ENCODE measurements around the gene MEGF6. TPM values are rescaled to one million over a fixed set of nuclear protein-coding genes. Genes with fewer than 3 reads are reported as not detected.

The MEGF6 gene
- total RNA-seq, 1 donor, result 85.4 TPM

GRCh38 chr1:3520419-3521378 lies 90.6 kb downstream of the MEGF6 start:
- H3K4me3 ChIP-seq (ENCODE audit: insufficient read depth, low read length), result no peak overlapping the region
- H3K9me3 ChIP-seq (ENCODE audit: low read depth, low read length), result no peaks in the 10 kb centered on the region
- no peaks in the 10 kb centered on the region for H3K27me3 ChIP-seq (ENCODE audit: insufficient read depth, low read length)
- no peak for TF ChIP-seq CTCF (IDR thresholded peaks at IDR 0.05; ENCODE audit: extremely low read depth, low read depth, low read length)
- peaks cover 6% of the 10 kb centered on the region for H3K36me3 ChIP-seq (ENCODE audit: insufficient read depth, low read length)
- no peak overlapping the region for H3K27ac ChIP-seq (ENCODE audit: low read depth, low read length)
- no peak overlapping the region for H2AFZ ChIP-seq (ENCODE audit: low read length)
- no peak for DNase-seq (ENCODE audit: insufficient read length, low spot score, missing footprints)
- H3K4me2 ChIP-seq (ENCODE audit: insufficient read depth, low read length), result no peak overlapping the region
- peaks cover 12% of the 10 kb centered on the region for H3K4me1 ChIP-seq (ENCODE audit: insufficient read depth, low read length)
- peaks cover 14% of the 10 kb centered on the region for H4K20me1 ChIP-seq (ENCODE audit: insufficient read depth, low read length)
- no peaks in the 10 kb centered on the region for H3K79me2 ChIP-seq (ENCODE audit: insufficient read depth, low read length)

GRCh38 chr1:3519301-3519885 lies 91.9 kb downstream of the MEGF6 start:
- H3K4me1 ChIP-seq (ENCODE audit: insufficient read depth, low read length), result peaks cover 14% of the 10 kb centered on the region
- H3K27ac ChIP-seq (ENCODE audit: low read depth, low read length), result no peak overlapping the region
- H3K27me3 ChIP-seq (ENCODE audit: insufficient read depth, low read length), result no peaks in the 10 kb centered on the region
- peaks cover 6% of the 10 kb centered on the region for H3K36me3 ChIP-seq (ENCODE audit: insufficient read depth, low read length)
- TF ChIP-seq CTCF (IDR thresholded peaks at IDR 0.05; ENCODE audit: extremely low read depth, low read depth, low read length), result no peak
- no peaks in the 10 kb centered on the region for H3K79me2 ChIP-seq (ENCODE audit: insufficient read depth, low read length)
- H2AFZ ChIP-seq (ENCODE audit: low read length), result no peak overlapping the region
- H3K9me3 ChIP-seq (ENCODE audit: low read depth, low read length), result no peaks in the 10 kb centered on the region
- peaks cover 3% of the 10 kb centered on the region for H4K20me1 ChIP-seq (ENCODE audit: insufficient read depth, low read length)
- DNase-seq (ENCODE audit: insufficient read length, low spot score, missing footprints), result no peak
- H3K4me2 ChIP-seq (ENCODE audit: insufficient read depth, low read length), result no peak overlapping the region
- no peak overlapping the region for H3K4me3 ChIP-seq (ENCODE audit: insufficient read depth, low read length)

GRCh38 chr1:3518756-3519155 lies 92.6 kb downstream of the MEGF6 start:
- Histone ChIP-seq H2AFZ (ENCODE audit: low read length) (no peak overlapping the region), H3K4me2 (ENCODE audit: insufficient read depth, low read length) (no peak overlapping the region), H3K27ac (ENCODE audit: low read depth, low read length) (no peak overlapping the region), H3K9me3 (ENCODE audit: low read depth, low read length) (no peaks in the 10 kb centered on the region), H3K79me2 (ENCODE audit: insufficient read depth, low read length) (no peaks in the 10 kb centered on the region), H3K4me1 (ENCODE audit: insufficient read depth, low read length) (peaks cover 14% of the 10 kb centered on the region), H4K20me1 (ENCODE audit: insufficient read depth, low read length) (peaks cover 3% of the 10 kb centered on the region), H3K36me3 (ENCODE audit: insufficient read depth, low read length) (peaks cover 6% of the 10 kb centered on the region), H3K4me3 (ENCODE audit: insufficient read depth, low read length) (no peak overlapping the region), H3K27me3 (ENCODE audit: insufficient read depth, low read length) (no peaks in the 10 kb centered on the region)
- no peak for TF ChIP-seq CTCF (IDR thresholded peaks at IDR 0.05; ENCODE audit: extremely low read depth, low read depth, low read length)
- DNase-seq (ENCODE audit: insufficient read length, low spot score, missing footprints), result no peak

GRCh38 chr1:3518256-3518655 lies 93.1 kb downstream of the MEGF6 start:
- H3K4me1 ChIP-seq (ENCODE audit: insufficient read depth, low read length), result peaks cover 14% of the 10 kb centered on the region
- no peaks in the 10 kb centered on the region for H3K9me3 ChIP-seq (ENCODE audit: low read depth, low read length)
- H3K36me3 ChIP-seq (ENCODE audit: insufficient read depth, low read length), result peaks cover 6% of the 10 kb centered on the region
- no peak for DNase-seq (ENCODE audit: insufficient read length, low spot score, missing footprints)
- no peak overlapping the region for H3K27ac ChIP-seq (ENCODE audit: low read depth, low read length)
- peaks cover 3% of the 10 kb centered on the region for H4K20me1 ChIP-seq (ENCODE audit: insufficient read depth, low read length)
- no peak overlapping the region for H3K4me2 ChIP-seq (ENCODE audit: insufficient read depth, low read length)
- TF ChIP-seq CTCF (IDR thresholded peaks at IDR 0.05; ENCODE audit: extremely low read depth, low read depth, low read length), result peak; percentile 62
- no peaks in the 10 kb centered on the region for H3K27me3 ChIP-seq (ENCODE audit: insufficient read depth, low read length)
- H3K4me3 ChIP-seq (ENCODE audit: insufficient read depth, low read length), result no peak overlapping the region
- H3K79me2 ChIP-seq (ENCODE audit: insufficient read depth, low read length), result no peaks in the 10 kb centered on the region
- H2AFZ ChIP-seq (ENCODE audit: low read length), result no peak overlapping the region
